ENCODE data around the gene TTC21B.
"Not testable (repeated sequence)": the region's sequence is repeated elsewhere in the genome, so short reads cannot be mapped to it uniquely, and the experiment has no call there.

Gene TTC21B

DNA sequence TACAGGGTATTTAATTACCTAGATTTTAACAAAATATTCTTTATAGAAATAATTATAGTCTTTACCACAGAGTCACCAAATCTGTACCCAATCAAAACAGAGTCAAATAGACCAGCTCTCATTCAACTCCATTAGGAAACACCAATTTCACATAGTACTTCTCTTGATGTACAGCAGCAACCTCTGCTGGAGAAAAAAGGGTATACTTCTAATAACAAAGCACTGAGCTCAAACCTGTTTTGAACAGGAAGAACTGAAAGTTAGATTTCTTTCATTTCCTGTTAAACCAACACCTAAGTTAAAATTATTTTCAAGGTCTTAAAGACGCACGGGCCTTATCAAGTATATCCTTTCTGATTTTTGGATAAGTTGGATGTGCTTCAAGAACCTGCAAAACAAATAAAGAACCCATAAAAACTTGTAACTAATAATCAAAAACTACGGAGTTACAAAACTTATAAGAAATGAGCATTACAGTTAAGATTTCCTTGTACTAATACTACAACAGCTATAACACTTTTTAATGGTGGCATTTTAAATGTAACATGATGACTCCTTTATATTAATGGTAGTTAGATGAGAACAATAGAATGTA is 79.0 kb downstream of the TTC21B start:
- H3K9me3 ChIP-seq (ENCODE audit: control insufficient read depth in 5 of 5, low read length in 5 of 5), result no peaks in the 10 kb centered on the region
- H3K36me3 ChIP-seq (ENCODE audit: control insufficient read depth in 5 of 5, insufficient read depth in 5 of 5, low read length in 5 of 5), result peaks cover 14 to 34% (median 31%) of the 10 kb centered on the region in 5 donors
- H3K9ac ChIP-seq (ENCODE audit: low read length in 5 of 5), result no peak overlapping the region
- H3K27ac ChIP-seq (ENCODE audit: low read depth, low read length), result no peak overlapping the region
- H3K4me3 ChIP-seq (ENCODE audit: low read depth in 1 of 5, low read length in 5 of 5), result no peak overlapping the region
- H3K4me1 ChIP-seq (ENCODE audit: control insufficient read depth in 5 of 5, insufficient read depth in 5 of 5, low read length in 5 of 5), result no peaks in the 10 kb centered on the region
- no peaks in the 10 kb centered on the region for H3K27me3 ChIP-seq (ENCODE audit: control insufficient read depth in 5 of 5, insufficient read depth in 4 of 5, low read length in 5 of 5)

DNA sequence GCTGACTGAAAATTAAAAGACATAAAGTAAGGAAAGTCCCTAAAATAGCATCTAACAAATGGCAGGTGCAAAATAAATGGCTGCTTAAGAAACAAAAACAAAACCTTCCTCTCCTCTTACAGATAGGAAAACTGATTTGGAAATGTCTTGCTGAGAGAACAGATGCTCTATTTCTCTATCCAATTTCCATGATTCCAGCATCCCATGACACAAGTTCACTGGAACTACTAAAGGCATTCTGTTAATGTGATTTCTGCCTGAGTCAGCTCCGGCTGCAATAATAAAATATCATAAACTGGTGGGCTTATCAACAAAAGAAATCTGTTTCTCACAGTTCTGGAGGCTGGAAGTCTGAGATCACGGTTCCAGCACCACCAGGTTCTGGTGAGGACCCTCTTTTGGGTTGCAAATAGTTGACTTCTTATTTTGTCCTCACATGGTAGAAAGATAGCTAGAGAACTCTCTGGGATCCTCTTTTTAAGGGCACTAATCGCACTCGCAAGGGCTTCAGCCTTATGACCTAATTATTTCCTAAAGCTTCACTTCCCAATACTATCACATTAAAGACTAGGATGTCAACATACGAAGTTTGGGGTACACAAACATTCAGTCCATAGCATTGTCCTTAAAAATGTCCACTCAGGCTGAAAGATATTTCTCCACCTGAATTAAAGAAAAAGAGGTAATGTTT is 81.3 kb downstream of the TTC21B start:
- no peaks in the 10 kb centered on the region for H3K27me3 ChIP-seq (ENCODE audit: control insufficient read depth in 5 of 5, insufficient read depth in 4 of 5, low read length in 5 of 5)
- H3K4me3 ChIP-seq (ENCODE audit: low read depth in 1 of 5, low read length in 5 of 5), result no peak overlapping the region
- H3K9ac ChIP-seq (ENCODE audit: low read length in 5 of 5), result no peak overlapping the region
- no peaks in the 10 kb centered on the region for H3K9me3 ChIP-seq (ENCODE audit: control insufficient read depth in 5 of 5, low read length in 5 of 5)
- H3K36me3 ChIP-seq (ENCODE audit: control insufficient read depth in 5 of 5, insufficient read depth in 5 of 5, low read length in 5 of 5), result peaks cover 8 to 36% (median 19%) of the 10 kb centered on the region in 5 donors
- H3K4me1 ChIP-seq (ENCODE audit: control insufficient read depth in 5 of 5, insufficient read depth in 5 of 5, low read length in 5 of 5), result no peaks in the 10 kb centered on the region
- H3K27ac ChIP-seq (ENCODE audit: low read depth, low read length), result no peak overlapping the region

DNA sequence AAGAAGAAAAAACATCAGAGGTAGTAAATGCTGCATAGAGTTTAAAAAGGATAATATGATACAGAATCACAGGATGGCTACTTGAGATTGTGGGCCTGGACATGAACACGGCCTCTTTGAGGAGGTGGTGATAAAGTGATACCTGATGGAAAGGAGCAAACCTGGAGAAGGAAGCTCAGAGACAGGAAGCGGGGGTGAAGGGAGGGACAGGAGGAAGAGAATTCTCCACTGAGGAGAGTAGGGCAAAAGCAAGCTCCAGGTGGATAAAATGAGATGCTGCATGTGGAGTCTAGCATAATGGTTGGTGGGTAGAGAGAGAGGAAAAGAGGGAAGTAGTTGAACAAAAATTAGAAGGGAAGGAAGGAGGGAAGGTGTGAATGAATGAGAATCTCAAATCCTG is 82.6 kb downstream of the TTC21B start:
- Histone ChIP-seq H3K27me3 (ENCODE audit: control insufficient read depth in 5 of 5, insufficient read depth in 4 of 5, low read length in 5 of 5) (no peaks in the 10 kb centered on the region), H3K27ac (ENCODE audit: low read depth, low read length) (no peak overlapping the region), H3K9me3 (ENCODE audit: control insufficient read depth in 5 of 5, low read length in 5 of 5) (no peaks in the 10 kb centered on the region), H3K4me3 (ENCODE audit: low read depth in 1 of 5, low read length in 5 of 5) (no peak overlapping the region), H3K4me1 (ENCODE audit: control insufficient read depth in 5 of 5, insufficient read depth in 5 of 5, low read length in 5 of 5) (no peaks in the 10 kb centered on the region), H3K9ac (ENCODE audit: low read length in 5 of 5) (no peak overlapping the region), H3K36me3 (ENCODE audit: control insufficient read depth in 5 of 5, insufficient read depth in 5 of 5, low read length in 5 of 5) (peaks cover 4 to 31% (median 15%) of the 10 kb centered on the region in 5 donors)

DNA sequence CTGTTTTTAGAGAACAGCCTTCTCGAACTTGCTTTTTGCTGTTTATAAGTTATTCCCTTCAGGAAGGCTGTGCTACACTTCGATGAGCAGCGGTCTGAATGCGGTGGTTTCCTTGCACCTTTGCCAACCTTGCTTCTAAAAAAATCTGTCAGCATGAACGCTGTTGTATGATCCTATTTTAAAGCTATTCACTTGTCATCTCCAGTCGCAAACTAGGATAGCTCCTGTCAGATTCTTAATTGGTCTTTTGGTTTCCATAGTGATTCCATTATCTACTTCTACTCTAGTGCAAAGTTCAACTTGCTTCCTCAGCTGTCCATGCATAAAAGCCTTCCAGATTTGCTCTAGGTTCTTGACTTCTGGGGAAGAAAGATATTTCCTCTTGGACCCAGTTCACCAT is 83.2 kb downstream of the TTC21B start:
- H3K27ac ChIP-seq (ENCODE audit: low read depth, low read length), result no peak overlapping the region
- H3K4me3 ChIP-seq (ENCODE audit: low read depth in 1 of 5, low read length in 5 of 5), result no peak overlapping the region
- no peak overlapping the region for H3K9ac ChIP-seq (ENCODE audit: low read length in 5 of 5)
- no peaks in the 10 kb centered on the region for H3K27me3 ChIP-seq (ENCODE audit: control insufficient read depth in 5 of 5, insufficient read depth in 4 of 5, low read length in 5 of 5)
- no peaks in the 10 kb centered on the region for H3K4me1 ChIP-seq (ENCODE audit: control insufficient read depth in 5 of 5, insufficient read depth in 5 of 5, low read length in 5 of 5)
- H3K36me3 ChIP-seq (ENCODE audit: control insufficient read depth in 5 of 5, insufficient read depth in 5 of 5, low read length in 5 of 5), result peaks cover 4 to 31% (median 15%) of the 10 kb centered on the region in 5 donors
- no peaks in the 10 kb centered on the region for H3K9me3 ChIP-seq (ENCODE audit: control insufficient read depth in 5 of 5, low read length in 5 of 5)

DNA sequence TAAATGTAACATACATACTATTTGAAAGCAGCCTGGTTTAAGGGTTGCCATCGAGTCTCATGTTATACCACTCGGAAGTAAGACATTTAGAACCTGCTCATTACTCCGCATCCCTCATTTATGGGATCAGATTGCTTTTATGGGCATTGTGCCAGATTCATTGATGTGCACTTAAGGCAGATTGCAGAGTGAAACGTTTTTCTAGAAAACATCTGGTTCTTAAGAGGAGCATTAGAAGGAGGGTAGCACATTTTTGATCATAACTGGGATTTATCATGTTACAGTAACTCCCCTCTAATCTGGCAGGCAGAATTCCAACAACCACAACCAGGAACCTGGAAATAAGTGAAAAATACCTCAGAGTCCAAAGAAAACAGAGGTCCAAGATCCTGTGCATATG is 85.4 kb downstream of the TTC21B start:
- Histone ChIP-seq H3K4me1 (ENCODE audit: control insufficient read depth in 5 of 5, insufficient read depth in 5 of 5, low read length in 5 of 5) (no peaks in the 10 kb centered on the region), H3K27ac (ENCODE audit: low read depth, low read length) (no peak overlapping the region), H3K27me3 (ENCODE audit: control insufficient read depth in 5 of 5, insufficient read depth in 4 of 5, low read length in 5 of 5) (no peaks in the 10 kb centered on the region)

DNA sequence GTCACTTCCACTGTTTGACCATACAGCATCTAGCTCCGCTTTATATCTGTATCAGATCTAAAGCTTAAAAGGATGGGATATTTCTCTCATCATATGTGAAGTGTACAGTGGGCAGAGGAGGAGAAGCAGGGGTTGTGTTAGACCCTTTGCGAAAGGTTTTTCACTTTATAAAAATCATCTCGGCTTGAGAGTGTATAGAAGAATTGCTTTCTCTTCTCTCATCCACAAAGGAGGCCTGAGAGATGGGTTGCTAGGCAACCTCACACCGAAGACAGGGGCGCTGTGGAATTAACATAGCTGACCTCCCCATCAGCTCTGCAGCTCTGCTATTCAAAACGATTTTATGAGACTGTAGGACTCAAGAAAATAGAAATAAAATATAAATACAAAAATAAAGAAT is 89.3 kb downstream of the TTC21B start:
- Histone ChIP-seq H3K4me1 (ENCODE audit: control insufficient read depth in 5 of 5, insufficient read depth in 5 of 5, low read length in 5 of 5) (no peaks in the 10 kb centered on the region), H3K4me3 (ENCODE audit: low read depth in 1 of 5, low read length in 5 of 5) (no peak overlapping the region), H3K9me3 (ENCODE audit: control insufficient read depth in 5 of 5, low read length in 5 of 5) (peaks cover 0 to 7% (median 0%) of the 10 kb centered on the region in 5 donors), H3K36me3 (ENCODE audit: control insufficient read depth in 5 of 5, insufficient read depth in 5 of 5, low read length in 5 of 5) (peaks cover 0 to 5% (median 0%) of the 10 kb centered on the region in 5 donors), H3K27me3 (ENCODE audit: control insufficient read depth in 5 of 5, insufficient read depth in 4 of 5, low read length in 5 of 5) (no peaks in the 10 kb centered on the region), H3K9ac (ENCODE audit: low read length in 5 of 5) (no peak overlapping the region), H3K27ac (ENCODE audit: low read depth, low read length) (no peak overlapping the region)

More for the DNA sequence above, 85.4 kb downstream of the TTC21B start:
- H3K4me3 ChIP-seq (ENCODE audit: low read depth in 1 of 5, low read length in 5 of 5), result no peak overlapping the region
- H3K9ac ChIP-seq (ENCODE audit: low read length in 5 of 5), result no peak overlapping the region
- H3K36me3 ChIP-seq (ENCODE audit: control insufficient read depth in 5 of 5, insufficient read depth in 5 of 5, low read length in 5 of 5), result peaks cover 0 to 27% (median 11%) of the 10 kb centered on the region in 5 donors
- no peaks in the 10 kb centered on the region for H3K9me3 ChIP-seq (ENCODE audit: control insufficient read depth in 5 of 5, low read length in 5 of 5)

DNA sequence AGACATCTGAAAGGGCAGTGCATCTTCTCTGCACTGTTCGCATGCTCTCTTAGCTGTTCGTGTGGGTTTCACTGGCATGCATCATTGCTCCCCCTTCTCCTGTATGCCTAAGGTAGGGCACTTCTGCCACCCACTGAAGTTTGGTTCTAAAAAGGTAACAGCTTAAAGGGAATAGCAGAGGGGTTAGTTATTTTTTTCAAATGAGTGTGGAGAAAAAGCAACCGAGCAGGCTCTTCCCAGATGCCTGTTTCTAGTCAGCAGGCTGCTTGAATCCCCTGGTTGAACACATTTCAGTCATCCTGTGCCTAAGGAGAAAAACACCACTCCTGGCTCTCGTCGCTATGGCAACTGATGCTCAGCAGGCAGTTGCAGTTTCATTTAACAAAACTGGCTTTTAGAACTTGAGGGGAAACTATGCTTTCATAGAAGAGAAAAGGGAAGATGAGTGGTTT is 89.7 kb downstream of the TTC21B start:
- Histone ChIP-seq H3K4me3 (ENCODE audit: low read depth in 1 of 5, low read length in 5 of 5) (no peak overlapping the region), H3K4me1 (ENCODE audit: control insufficient read depth in 5 of 5, insufficient read depth in 5 of 5, low read length in 5 of 5) (no peaks in the 10 kb centered on the region), H3K9ac (ENCODE audit: low read length in 5 of 5) (no peak overlapping the region), H3K36me3 (ENCODE audit: control insufficient read depth in 5 of 5, insufficient read depth in 5 of 5, low read length in 5 of 5) (peaks cover 0 to 5% (median 0%) of the 10 kb centered on the region in 5 donors), H3K27me3 (ENCODE audit: control insufficient read depth in 5 of 5, insufficient read depth in 4 of 5, low read length in 5 of 5) (no peaks in the 10 kb centered on the region), H3K9me3 (ENCODE audit: control insufficient read depth in 5 of 5, low read length in 5 of 5) (peaks cover 0 to 7% (median 0%) of the 10 kb centered on the region in 5 donors), H3K27ac (ENCODE audit: low read depth, low read length) (no peak overlapping the region)

DNA sequence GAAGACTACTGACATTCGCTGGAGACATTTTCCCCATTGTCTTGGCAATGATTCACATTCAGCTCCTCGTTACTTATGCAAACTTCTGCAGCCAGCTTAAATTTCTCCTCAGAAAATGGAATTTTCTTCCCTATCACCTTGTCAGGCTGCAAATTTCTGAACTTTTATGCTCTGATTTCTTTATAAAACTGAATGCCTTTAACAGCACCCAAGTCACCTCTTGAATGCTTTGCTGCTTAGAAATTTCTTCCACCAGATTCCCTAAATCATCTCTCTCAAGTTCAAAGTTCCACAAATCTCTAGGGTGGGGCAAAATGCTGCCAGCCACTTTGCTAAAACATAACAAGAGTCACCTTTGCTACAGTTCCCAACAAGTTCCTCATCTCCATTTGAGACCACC is 92.5 kb downstream of the TTC21B start:
- not testable (repeated sequence) for H3K4me1 ChIP-seq (ENCODE audit: control insufficient read depth in 5 of 5, insufficient read depth in 5 of 5, low read length in 5 of 5); H3K4me3 ChIP-seq (ENCODE audit: low read depth in 1 of 5, low read length in 5 of 5); H3K36me3 ChIP-seq (ENCODE audit: control insufficient read depth in 5 of 5, insufficient read depth in 5 of 5, low read length in 5 of 5); H3K27ac ChIP-seq (ENCODE audit: low read depth, low read length); H3K9ac ChIP-seq (ENCODE audit: low read length in 5 of 5); H3K9me3 ChIP-seq (ENCODE audit: control insufficient read depth in 5 of 5, low read length in 5 of 5); H3K27me3 ChIP-seq (ENCODE audit: control insufficient read depth in 5 of 5, insufficient read depth in 4 of 5, low read length in 5 of 5)

DNA sequence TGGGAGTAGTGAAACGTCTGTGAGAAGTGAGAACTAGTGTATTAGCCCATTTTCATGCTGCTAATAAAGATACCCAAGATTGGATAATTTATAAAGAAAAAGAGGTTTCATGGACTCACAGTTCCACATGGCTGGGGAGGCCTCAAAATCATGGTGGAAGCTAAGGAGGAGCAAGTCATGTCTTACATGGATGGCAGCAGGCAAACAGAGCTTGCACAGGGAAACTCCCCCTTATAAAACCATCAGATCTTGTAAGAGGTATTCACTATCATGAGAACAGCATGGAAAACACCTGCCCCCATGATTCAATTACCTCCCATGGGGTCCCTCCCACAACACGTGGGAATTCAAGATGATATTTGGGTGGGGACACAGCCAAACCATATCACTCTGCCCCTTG is 93.9 kb downstream of the TTC21B start:
- not testable (repeated sequence) for H3K9ac ChIP-seq (ENCODE audit: low read length in 5 of 5); H3K9me3 ChIP-seq (ENCODE audit: control insufficient read depth in 5 of 5, low read length in 5 of 5); H3K27ac ChIP-seq (ENCODE audit: low read depth, low read length); H3K36me3 ChIP-seq (ENCODE audit: control insufficient read depth in 5 of 5, insufficient read depth in 5 of 5, low read length in 5 of 5); H3K4me1 ChIP-seq (ENCODE audit: control insufficient read depth in 5 of 5, insufficient read depth in 5 of 5, low read length in 5 of 5); H3K4me3 ChIP-seq (ENCODE audit: low read depth in 1 of 5, low read length in 5 of 5); H3K27me3 ChIP-seq (ENCODE audit: control insufficient read depth in 5 of 5, insufficient read depth in 4 of 5, low read length in 5 of 5)

DNA sequence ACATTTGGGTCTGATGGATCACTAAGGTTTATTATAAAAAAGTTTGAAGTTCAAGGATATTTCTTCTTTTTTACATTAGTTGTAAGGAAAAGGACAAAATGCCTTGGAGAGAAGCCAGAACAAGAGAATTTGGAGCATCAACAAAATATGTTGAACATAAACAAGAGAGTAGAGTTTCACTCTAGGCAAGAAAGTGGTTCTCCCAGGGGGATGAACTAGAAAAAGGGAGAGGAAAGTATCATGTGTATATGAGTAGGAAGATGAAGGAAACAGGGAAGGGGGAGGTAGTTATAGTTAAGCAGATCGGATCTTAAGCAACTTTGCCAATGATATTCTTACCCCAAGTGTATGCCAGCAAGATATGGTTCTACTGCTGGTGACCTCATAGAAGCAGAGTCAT is 95.7 kb downstream of the TTC21B start:
- Histone ChIP-seq H3K27me3 (ENCODE audit: control insufficient read depth in 5 of 5, insufficient read depth in 4 of 5, low read length in 5 of 5) (no peaks in the 10 kb centered on the region), H3K4me1 (ENCODE audit: control insufficient read depth in 5 of 5, insufficient read depth in 5 of 5, low read length in 5 of 5) (no peaks in the 10 kb centered on the region), H3K9me3 (ENCODE audit: control insufficient read depth in 5 of 5, low read length in 5 of 5) (peaks cover 0 to 7% (median 5%) of the 10 kb centered on the region in 5 donors), H3K9ac (ENCODE audit: low read length in 5 of 5) (no peak overlapping the region), H3K27ac (ENCODE audit: low read depth, low read length) (no peak overlapping the region), H3K4me3 (ENCODE audit: low read depth in 1 of 5, low read length in 5 of 5) (no peak overlapping the region), H3K36me3 (ENCODE audit: control insufficient read depth in 5 of 5, insufficient read depth in 5 of 5, low read length in 5 of 5) (peaks cover 0 to 10% (median 0%) of the 10 kb centered on the region in 5 donors)
